CD4-positive, alpha-beta T cell treated with Interleukin-2 at 100 ng/mL for 4 hours (primary cell): ENCODE measurements around the gene CDH7.

Source experiments
- DNase-seq: peaks from one replicate; pipeline ENCODE4 v3.0.0-alpha.2; 2020; ENCODE audit warnings: low spot score

CDH7 gene, protein sequence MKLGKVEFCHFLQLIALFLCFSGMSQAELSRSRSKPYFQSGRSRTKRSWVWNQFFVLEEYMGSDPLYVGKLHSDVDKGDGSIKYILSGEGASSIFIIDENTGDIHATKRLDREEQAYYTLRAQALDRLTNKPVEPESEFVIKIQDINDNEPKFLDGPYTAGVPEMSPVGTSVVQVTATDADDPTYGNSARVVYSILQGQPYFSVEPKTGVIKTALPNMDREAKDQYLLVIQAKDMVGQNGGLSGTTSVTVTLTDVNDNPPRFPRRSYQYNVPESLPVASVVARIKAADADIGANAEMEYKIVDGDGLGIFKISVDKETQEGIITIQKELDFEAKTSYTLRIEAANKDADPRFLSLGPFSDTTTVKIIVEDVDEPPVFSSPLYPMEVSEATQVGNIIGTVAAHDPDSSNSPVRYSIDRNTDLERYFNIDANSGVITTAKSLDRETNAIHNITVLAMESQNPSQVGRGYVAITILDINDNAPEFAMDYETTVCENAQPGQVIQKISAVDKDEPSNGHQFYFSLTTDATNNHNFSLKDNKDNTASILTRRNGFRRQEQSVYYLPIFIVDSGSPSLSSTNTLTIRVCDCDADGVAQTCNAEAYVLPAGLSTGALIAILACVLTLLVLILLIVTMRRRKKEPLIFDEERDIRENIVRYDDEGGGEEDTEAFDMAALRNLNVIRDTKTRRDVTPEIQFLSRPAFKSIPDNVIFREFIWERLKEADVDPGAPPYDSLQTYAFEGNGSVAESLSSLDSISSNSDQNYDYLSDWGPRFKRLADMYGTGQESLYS

DNA sequence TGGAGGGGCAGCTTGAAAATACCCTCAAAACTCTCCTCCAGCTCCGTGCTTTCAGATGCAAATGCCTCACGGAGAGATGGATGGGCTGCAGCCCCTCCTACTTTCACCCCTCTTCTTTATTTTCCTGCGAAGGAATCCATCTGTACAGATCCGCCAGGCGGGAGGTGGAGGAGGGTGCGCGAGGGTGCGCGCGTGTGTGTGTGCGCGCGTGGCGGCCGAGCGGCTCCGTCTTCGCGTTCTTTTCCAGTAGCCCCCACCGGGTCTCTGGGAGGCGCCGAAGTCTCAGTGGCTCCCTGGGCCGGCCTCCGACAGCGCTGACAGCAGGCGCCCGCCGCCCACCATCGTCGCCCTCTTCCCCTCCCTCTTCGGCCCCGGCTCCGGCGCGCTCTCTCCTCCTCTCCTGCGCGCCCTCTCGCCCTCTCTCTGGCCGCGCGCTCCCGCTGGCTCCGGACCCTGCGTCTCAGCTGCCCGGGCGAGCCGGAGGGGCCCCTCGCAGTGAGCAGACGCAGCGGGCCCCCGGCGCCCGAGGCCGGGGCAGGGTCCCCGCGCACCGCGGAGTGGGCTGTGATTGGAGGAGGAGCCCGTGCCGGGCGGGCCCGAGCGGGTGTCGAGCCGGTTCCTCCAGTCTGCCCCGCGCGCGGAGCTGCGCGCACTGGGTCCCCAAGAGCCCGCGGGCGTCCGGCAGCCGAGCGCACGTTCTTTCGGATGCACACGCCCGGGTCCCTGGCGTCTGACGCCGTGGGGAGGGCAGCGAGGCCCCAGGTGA, at the start of gene CDH7:
TSS of gene CDH7 (plus strand) at position 624 of the 766 bp plus-strand sequence. CDS start 11,831 bp downstream, outside the sequence.
- no peak for DNase-seq

DNA sequence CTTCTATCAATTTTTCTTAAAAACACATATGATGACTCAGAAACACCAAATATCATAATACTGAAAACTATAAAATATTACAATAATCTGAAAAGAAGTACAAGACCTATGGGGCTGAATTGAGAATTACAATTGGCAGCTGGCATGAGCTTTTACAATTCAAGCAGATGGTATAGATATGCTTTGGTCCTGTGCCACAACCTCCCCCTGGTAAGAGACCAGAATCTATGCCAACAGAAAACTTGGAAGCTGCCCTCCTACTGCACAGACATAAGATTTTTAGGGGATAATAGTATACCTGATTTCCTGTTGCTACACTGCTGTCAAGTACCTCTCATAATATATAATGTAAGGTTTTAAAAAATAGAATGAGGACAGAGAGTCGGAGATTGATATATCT, 46.8 kb upstream of the CDH7 start:
- DNase-seq, result no peak

DNA sequence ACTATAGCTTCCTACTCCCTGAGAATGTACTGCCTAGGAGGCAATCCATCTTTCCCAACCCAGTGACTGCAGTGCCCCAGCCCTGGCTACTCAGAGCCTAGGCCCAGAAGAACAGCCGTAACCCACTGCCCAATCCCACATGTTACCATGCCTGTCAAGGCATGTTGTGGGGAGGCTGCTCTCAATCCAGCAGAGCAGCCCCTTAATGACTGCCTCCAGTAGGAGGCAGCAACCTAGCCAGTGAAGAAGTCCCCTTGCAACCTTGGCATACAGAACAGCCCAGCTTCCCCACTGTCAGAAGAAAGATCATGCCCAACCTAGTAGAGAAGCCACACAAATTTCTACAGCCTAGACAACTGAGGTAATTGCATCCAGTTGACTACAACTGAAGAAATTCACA, 44.2 kb upstream of the CDH7 start:
- no peak for DNase-seq

DNA sequence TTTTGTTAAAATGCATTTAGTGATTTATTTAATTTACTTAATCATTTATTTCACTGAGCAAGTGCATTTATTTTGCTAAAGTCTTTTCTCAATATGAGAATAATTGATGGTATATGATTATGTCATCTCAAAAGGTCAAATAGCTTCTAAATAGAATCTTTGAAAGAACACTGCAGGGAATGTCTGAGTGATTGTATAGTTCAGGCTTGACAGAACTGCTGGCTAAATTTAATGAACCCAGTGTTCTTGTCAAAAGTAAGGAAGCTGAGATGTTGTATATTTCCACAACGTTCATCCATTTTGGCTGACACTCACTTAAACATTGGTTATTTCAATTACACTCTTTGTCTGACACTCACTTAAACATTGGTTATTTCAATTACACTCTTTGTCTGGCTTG, 39.3 kb upstream of the CDH7 start:
- DNase-seq, result no peak

DNA sequence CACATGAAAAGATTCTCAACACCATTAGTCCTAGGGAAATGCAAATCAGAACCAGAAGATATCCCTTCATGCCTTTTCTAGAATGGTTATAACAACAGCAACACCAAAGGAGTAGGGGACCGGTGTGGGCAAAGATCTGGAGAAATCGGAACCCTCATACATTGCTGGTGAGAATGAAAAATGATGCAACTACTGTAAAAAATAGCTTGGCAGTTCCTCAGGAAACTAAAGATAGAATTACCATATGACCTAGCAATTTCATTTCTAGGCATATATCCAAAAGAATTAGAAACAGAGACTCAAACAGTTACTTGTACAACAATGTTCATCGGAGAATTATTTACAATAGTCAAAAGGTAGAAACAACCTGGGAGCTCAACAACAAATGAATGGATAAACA, 29.2 kb upstream of the CDH7 start:
- no peak for DNase-seq

DNA sequence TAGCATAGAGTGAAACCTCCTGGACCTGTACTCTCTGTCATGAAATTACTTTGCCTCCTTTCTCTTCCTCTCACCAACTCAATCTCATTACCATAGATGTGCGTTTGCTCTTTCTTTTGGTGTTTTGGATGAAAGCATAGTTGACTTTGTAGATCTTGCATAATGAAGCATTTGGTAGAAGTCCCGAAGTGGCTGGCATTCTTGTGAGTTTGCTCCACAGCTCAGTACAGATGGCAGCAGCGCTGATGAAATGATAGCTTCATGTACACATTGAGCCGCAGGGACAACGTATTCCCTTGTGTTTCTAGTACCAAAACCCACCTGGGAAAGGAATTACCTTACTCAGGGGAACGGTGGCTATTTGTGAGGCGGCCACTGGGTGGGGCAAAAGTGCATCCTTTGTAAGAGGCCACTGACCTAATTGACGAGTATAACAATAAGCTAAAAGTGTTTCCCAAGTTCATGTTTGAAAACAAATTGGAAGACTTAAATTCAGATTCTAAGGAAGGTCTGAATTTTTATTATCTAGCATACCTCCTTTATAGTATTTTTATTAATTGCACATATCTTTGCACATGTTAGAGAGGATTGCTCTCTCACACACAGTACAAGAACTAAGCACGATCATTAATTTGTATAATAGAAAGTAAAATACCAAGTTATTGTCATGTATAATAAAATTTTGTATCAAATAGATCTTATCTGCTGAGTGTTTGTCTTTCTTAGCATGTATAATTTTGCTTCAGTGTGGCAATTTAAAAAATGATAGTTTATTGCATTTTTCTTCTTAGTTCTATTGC, 25.4 kb upstream of the CDH7 start:
- DNase-seq, result no peak

DNA sequence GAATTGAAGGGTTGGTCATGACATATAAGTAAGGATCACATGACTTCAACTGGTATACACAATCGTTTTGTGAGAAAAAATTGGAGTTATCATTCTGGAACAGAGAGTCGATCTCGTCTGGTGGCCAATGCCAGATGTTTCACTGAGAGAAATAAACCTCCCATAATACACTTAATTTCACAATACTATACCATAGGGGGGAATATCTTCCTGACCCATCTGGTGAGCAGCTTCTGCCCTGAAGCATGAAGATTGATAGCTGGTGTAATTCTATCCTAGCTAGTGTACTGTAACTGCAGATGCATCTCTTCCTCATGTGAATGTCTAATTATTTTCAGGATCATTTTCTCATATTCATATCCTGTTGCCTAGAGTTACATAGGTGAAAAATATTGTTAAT, 15.7 kb upstream of the CDH7 start:
- no peak for DNase-seq

DNA sequence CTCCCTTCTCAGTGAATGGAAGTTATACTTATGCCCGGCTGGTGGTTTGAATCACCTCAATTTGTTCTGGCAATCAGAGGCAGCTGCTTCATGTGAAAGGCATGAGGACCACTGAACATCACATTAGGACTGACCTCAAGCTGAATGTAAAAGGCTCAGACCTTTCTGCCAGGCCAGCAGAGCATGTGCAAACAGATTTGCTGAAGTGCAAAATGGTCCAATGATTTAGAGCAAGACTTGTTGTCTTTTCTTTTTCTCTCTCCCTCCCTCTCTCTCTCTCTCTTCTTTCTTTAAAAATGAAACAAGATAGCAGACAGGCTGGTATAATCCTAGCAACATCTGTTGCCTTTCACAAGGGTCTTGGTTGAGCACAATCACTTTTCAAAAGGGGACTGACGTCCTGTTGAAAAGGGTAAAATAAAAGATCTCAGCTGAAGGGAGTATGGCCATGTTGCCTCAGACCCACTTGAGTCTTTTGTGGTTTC, 13.3 kb upstream of the CDH7 start:
- DNase-seq, result no peak

DNA sequence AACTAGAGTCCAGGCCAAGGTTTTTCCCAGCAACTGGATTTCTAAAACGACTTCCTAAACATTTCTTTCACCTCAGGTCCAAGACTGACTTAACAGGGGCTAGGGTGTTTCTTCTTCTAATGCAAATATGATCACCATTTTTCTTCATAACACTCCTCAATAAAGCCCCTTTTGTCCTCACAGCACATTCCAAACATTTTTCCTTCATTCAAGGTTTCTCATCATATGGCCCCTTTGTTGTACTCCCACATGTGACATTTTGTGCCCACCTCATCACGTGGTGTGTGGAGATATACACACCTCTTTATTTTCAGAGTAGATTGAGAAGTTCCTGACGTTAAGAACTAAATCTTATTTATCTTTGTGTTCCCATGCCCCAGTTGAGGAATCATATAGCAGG, 3.9 kb upstream of the CDH7 start:
- DNase-seq, result no peak

DNA sequence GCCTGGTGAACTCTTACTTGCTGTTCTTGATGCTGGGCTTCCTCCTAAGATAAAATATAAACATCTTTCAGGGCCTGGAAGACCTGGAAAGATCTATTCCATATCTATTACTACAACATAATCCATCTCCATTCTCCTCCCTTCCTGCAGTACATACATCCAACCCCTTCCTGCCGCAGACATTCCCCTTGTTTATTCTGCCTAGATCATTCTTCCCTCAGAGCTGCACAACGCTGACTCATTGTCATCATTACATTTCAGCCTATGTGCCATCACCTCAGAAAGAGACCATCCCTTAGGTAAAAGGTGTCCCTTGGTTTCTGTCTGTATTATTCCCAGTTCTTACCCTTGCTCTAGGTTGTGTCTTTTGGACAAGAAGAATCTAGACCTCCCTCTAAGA, 2.5 kb upstream of the CDH7 start:
- DNase-seq, result no peak

DNA sequence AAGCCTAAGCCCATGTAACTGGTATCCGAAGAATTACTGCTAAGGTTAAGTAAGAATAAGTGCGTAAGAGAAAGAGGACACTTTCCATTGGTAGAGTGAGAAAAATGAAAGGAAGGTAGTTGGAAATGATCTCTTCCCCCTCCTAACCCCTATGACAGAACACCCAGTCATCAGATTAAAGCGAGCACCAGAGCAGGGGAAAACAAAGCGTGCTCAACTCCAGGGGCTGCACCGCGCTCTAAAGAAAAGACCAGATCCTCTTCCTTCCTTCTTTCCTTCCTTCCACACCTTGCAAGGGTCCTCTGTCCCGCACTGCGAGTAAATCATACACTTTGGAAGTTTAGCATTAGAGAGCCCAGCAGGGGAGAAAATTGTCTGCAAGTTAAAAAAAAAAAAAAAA, 971 bp upstream of the CDH7 start:
- no peak for DNase-seq

DNA sequence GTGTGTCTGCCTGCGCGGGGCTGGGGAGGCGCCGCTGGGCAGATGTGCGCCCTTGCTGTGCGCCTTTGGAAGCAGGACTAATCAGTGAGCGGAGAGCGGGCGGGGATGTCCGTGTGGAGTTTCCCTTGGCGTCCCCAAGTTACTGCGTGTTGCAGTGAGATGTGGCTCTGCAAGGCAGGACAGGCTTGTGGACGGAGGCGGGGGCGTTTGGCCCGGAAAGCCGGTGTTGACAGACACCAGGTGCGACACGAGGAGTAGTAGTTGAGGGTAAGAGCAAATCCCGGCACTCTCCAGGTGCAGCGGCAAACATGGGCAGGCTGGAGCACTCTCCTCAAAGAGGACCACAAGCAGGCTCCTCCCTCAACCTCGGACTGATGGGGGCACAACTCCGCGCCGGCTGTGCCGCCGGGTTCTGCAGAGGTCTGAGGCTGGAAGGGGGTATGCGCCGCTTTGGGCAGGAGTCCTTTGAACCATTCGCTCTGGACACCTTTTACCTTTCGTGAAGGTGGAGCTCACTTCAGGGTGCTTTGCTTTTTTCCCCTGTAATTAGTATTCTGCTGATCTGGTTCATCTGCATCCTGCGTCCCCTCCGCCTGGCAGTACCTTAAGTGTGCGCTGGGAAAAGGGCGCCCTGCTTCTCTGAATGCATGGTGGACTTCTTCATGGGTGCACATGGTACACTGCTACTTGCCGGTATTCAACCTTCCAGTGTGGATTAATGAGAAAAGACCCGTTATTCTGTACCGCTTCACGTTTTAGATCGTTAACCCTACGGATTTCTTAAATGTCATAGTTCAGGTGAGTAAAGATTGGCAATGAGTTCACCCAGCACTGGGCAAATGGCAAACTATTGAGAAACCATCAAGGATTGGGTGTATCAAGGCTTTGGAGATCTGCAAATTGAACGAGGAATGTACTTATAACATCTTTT, 608 bp downstream of the CDH7 start:
- no peak for DNase-seq

DNA sequence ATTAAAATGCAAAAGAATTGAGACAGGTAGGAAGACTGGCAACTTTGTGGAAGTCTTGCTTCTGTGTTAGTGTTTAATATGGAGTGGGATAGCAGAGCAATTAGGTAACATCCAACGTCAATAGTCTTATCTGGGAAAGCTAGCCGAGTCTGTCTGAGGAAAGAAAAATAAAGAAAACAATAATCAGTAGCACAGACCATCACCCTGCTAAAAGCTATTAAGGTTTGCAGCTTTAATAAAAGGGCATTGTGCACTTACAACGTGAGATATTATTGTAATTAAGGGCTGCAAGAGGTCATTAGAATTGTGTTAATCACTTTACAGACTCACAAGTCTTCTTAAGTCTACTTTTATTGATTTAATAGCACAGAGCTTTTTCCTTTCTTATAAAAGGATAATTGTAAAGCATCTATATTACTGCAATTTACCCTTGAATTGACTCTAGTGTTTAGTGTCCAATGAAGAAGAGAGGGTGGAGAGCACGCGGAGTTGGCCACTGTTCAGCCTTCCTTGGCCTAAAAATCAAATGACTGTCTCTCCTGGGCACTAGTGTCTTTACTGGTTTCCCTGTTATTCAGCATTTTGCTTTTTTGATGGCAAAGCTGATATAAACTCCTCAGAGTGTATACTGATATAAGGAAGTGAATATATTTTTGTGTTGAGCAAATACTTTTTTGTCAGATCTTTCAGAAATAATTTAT, 2.0 kb downstream of the CDH7 start:
- no peak for DNase-seq

DNA sequence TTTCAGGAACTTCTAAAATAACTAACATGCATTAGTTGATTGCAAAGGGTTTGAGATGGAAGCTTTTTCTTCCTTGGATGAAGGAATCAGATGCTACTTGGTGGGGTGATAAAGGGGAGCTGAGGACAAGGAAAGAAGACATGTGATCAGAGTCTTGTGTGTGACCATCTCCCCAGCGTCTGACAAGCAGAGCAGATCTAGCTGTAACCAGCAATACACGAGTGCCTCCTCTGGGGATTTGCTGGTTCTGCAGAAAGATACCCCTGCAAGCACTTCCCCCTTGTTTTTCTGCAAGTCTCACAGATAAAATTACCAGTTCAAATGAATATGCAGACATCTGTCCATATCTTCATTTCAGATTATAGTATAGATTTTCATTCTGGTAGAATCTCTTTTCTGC, 2.7 kb downstream of the CDH7 start:
- DNase-seq, result no peak

DNA sequence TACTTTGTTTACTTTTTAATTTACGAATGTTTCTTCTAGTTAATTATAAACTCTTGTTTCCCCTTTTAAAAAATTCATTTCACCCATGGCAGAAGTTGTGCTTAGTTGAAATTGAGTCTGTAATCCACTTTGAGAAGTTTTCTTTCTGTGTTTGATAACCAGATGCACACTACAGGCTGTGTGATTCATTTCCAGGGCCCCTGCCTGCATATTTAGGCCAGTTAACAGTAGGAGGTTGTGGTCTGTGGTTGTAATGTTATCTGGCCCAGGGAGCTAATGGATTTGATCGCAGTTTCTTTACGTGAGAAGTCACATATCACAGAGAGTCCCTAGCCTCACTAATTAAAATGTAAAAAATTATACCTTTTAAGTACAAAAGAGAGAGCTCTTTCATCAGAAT, 3.3 kb downstream of the CDH7 start:
- no peak for DNase-seq

DNA sequence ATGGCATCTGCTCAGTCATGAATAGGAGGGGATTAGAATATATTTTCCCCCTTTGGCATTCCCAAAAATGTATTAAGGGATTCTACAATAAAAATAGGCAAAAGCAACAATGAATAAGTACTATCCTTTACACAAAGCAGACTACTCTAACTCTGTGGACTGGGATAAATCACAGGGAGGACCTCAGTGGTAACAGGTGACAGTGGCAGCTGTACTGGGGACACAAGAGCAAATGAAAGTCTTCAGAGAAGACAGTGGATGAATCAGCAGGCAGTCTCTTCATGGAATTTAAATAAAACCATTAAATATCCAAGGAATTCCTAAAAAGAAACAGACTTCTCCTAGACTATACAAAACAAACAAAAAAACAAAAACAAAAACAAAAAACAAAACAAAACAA, 4.8 kb downstream of the CDH7 start:
- DNase-seq, result no peak

DNA sequence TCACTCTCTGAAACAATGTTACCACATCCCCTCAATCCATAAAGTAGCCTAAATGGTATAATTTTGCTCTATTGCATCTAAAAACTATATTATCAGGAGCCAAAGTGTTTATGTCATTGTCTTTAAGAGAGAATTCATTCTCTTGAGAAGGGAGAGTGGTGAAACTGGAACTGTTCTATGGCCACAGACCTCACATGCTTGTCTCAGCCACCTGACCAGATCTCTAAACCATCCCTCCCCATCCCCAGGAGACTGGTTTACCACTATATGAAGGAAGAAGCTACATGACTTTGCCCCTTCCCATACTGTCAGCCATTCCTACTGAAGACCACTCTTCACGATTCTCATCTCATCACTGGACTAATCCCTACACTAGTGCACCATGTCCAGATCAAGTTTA, 9.6 kb downstream of the CDH7 start:
- DNase-seq, result no peak

DNA sequence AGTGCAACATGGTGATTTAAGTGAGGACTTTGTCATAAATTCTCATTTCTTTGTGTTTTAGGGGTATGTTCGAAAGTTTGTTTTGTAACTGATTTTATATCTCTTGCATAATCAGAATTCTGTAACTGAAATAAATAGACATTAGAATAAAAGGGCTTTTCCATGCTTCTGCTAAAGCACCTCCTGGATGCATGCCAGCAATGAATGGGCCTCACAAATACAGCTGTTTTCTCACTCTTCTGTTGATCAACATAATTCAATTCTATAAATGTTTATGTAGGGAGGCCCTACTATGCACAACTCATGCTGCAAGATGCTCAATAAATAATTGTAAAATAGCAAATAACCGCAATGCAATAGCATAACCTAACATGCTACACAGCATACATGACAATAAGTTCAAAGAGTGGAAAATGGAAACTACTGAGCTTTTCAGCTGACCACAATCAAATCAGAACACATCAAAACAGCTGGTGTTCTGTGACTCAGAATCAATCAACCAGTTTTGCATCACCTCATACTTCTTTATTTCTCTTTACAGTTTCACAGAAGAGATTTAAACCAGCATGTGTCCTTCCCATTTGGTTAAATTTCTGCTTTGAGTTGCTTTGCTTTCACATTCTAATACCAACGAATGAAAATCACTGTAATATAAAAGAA, 11.0 kb downstream of the CDH7 start:
- DNase-seq, result no peak

DNA sequence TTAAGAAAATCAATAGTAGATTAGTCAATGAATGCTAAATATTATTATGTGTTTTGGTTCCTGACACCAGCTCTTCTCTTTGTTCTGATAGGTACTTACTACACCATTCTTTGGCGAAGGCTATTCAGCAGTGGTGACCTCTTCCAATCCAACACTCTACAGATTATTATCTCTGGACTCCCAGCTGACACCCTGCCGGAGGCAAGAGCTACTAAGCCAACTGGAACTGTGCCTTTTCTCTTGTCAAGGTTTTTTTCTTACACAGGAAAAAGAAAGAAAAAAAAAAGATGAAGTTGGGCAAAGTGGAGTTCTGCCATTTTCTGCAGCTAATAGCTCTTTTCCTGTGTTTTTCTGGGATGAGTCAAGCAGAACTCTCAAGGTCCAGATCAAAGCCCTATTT, 11.7 kb downstream of the CDH7 start:
- DNase-seq, result no peak

DNA sequence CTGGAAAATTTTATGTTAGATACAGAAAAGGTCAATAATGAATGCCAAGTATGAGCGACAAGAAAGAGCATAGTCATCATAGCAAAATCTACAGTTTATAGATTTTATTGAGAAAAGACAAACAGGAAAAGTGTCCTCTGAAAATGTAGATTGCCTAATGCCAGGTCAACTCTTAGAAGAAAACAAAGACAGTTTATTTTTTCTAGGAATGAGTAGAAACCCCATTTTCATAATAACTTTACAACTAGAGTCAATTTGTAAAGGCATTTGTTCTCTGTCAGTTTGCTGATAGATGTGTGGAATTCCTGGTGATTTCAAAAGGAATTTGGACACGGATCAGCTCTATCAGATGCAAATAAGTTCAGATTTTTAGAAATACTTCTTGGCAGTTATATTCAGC, 16.6 kb downstream of the CDH7 start:
- no peak for DNase-seq
